Nephron (organoid): ENCODE data around the gene DDX25.

ENCODE experiments used
- H3K27ac Mint-ChIP-seq, 3 experiments: 2 replicates each; pipeline ENCODE4 v1.8.0; 2020; ENCODE audit warnings: mixed read lengths in 3 of 3, mild to moderate bottlenecking in 2 of 3, moderate library complexity in 1 of 3
- H3K27me3 Mint-ChIP-seq: 2 replicates; pipeline ENCODE4 v1.8.0; 2021; ENCODE audit warnings: low read depth, mild to moderate bottlenecking, moderate library complexity, mixed read lengths
- H3K36me3 Mint-ChIP-seq: 2 replicates; pipeline ENCODE4 v1.8.0; 2020; ENCODE audit warnings: low read depth, mixed read lengths
- H3K4me1 Mint-ChIP-seq: 2 replicates; pipeline ENCODE4 v1.8.0; 2020; ENCODE audit warnings: mixed read lengths
- H3K4me3 Mint-ChIP-seq, 3 experiments: 2 replicates each; pipeline ENCODE4 v1.8.0; 2020; ENCODE audit warnings: mild to moderate bottlenecking in 3 of 3, mixed read lengths in 3 of 3, moderate library complexity in 2 of 3
- H3K9me3 Mint-ChIP-seq: 2 replicates; pipeline ENCODE4 v1.8.0; 2020; ENCODE audit warnings: mixed read lengths
- TF ChIP-seq, protein P1 (sequence below), 3 experiments: fragments of 200-600 bp; sonication (generic); IDR thresholded peaks; one replicate each; pipeline ENCODE4 v1.5.0; 2021; ENCODE audit warnings: antibody characterized with exemption in 3 of 3; ENCODE audit not compliant: unreplicated experiment in 3 of 3

Gene DDX25

DNA sequence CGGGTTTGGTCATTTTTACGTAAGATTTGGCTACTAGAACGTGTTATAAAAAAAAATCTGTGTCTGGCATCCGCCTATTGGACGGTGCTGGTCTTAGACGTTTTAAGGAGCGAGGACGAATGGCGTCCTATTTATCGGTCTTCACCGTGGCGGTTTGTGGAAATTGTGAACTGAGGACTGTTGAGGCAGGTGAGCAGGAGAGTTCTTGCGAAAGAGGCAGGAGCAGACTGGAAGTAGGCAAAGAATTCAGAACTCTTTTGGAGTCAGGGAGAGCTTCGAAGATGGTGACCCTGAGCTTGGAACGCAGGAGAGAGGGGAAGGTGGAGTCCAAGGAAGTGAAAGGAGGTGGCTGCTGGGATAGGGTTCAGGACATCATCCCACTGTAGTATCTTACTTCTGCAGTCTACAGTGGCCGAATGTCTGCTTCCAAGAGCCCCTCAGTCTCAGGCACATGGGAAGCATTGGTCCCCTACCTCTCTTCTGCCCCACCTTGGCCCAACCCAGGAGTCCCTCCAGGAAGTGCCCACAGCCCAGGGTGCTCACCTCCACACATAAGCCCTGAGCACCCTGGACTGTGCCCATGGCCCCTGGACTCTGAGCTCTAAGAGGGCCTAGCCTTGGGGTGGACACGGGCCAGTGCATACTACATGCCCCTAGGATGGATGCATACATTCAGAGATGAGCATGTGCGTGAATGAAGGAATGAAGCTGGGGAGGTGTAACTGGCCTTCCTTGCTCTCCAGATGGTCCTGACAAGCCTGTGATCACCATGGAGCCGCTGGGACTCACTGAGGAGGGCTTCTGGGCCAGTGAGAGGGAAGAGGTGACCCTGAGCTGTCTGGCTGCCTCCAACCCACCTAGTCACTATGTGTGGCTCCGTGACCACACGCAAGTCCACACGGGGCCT, 45.2 kb downstream of the DDX25 start:
- no peaks in the 10 kb centered on the region for H3K36me3 Mint-ChIP-seq
- peaks cover under 1% of the 10 kb centered on the region for H3K27me3 Mint-ChIP-seq
- H3K4me3 Mint-ChIP-seq = no peak overlapping the region
- peak overlapping the region in 2 of 3 experiments; percentile 39 to 60 for H3K27ac Mint-ChIP-seq
- H3K4me1 Mint-ChIP-seq = peaks cover 39% of the 10 kb centered on the region
- no peaks in the 10 kb centered on the region for H3K9me3 Mint-ChIP-seq
- TF ChIP-seq, protein P1, sequence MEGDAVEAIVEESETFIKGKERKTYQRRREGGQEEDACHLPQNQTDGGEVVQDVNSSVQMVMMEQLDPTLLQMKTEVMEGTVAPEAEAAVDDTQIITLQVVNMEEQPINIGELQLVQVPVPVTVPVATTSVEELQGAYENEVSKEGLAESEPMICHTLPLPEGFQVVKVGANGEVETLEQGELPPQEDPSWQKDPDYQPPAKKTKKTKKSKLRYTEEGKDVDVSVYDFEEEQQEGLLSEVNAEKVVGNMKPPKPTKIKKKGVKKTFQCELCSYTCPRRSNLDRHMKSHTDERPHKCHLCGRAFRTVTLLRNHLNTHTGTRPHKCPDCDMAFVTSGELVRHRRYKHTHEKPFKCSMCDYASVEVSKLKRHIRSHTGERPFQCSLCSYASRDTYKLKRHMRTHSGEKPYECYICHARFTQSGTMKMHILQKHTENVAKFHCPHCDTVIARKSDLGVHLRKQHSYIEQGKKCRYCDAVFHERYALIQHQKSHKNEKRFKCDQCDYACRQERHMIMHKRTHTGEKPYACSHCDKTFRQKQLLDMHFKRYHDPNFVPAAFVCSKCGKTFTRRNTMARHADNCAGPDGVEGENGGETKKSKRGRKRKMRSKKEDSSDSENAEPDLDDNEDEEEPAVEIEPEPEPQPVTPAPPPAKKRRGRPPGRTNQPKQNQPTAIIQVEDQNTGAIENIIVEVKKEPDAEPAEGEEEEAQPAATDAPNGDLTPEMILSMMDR (IDR thresholded peaks at IDR 0.05; ENCODE audit: unreplicated experiment in 3 of 3) = no peak

DNA sequence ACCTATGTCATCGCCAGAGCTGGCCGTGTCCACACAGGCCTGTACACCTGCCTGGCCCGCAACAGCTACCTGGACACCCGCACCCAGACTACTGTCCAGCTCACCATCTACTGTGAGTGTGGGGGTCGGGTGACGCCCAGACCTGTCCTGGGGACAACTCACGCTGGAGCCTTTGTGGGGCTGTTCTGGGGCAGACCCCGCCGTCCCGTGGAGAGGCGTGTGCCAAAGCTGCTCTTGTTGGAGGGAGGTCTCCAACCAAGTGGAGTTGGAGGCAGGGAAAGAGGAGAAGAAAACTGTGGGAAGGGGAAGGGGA, 45.8 kb downstream of the DDX25 start:
- no peaks in the 10 kb centered on the region for H3K36me3 Mint-ChIP-seq
- TF ChIP-seq, protein P1 (IDR thresholded peaks at IDR 0.05; ENCODE audit: unreplicated experiment in 3 of 3) = no peak
- H3K4me1 Mint-ChIP-seq = peaks cover 36% of the 10 kb centered on the region

DNA sequence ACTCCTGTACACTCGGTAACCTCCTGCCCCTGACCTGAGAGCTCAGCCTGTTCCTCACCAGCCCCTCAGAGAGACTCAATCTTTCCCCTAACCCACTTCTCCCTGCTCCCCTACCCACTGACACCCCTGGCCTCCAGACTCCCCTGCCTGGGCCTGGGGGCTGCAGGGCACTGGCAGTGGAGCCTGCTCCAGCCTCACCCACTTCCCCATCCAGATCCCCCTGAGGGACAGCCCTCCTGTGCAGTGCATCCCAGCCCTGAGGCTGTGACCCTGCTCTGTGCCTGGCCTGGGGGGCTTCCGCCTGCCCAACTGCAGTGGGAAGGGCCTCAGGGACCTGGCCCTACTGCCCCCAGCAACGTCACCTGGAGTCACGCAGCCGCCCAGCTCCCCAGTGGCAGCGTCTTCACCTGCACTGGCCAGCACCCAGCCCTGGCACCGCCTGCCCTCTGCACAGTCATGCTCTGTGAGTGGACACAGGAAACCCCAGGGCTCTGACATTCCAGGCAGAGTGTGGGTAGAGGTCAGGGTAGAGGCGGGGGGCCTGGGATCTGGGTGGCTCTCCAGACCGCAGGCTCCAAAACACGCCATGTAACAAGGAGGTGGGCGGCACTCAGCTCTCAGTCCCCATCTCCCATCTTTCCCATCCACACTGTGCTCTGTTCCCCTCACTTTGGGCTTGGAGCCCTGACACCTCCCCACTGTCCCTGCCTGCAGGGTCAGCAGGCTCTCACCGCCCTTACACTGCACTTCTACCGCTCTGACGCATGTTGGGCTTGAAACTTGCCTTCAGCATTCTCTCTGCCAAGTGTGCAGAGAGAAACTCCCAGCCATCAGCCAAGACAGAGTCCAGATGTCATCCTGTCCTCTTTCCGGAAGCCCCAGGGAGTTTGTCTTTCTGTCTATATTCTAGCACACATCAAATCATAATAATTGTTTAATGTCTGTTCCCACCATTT, 46.7 kb downstream of the DDX25 start:
- Mint-ChIP-seq H3K4me3 (peak overlapping the region in 1 of 3 experiments; percentile 23), H3K36me3 (peaks cover 7% of the 10 kb centered on the region), H3K4me1 (peaks cover 36% of the 10 kb centered on the region), H3K9me3 (no peaks in the 10 kb centered on the region), H3K27ac (peak overlapping the region; percentile 29 to 94 (median 80)), H3K27me3 (no peaks in the 10 kb centered on the region)
- TF ChIP-seq, protein P1 (IDR thresholded peaks at IDR 0.05; ENCODE audit: unreplicated experiment in 3 of 3) = no peak

More for the DNA sequence above, 45.8 kb downstream of the DDX25 start:
- Mint-ChIP-seq H3K27ac (no peak overlapping the region), H3K4me3 (no peak overlapping the region), H3K9me3 (no peaks in the 10 kb centered on the region), H3K27me3 (no peaks in the 10 kb centered on the region)

DNA sequence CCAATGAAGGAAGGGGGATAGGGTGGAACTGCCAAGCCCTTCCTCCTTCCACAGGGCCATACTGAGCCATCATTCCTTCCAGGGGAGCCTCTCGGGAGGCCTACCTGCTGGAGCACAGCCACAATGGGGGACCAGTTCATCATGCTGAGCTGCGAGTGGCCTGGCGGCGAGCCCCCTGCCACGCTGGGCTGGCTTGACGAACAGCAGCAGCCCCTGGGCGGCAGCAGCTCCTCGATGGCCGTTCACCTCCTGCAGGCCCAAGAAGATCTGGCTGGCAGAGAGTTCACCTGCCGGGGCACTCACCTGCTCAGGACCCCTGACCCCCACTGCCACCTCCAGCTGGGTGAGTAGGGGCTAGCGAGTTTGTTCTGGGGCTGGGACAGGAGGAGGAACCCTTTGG, 47.4 kb downstream of the DDX25 start:
- no peaks in the 10 kb centered on the region for H3K9me3 Mint-ChIP-seq
- H3K27ac Mint-ChIP-seq = peak overlapping the region; percentile 29 to 94 (median 80)
- peaks cover 43% of the 10 kb centered on the region for H3K4me1 Mint-ChIP-seq
- peak overlapping the region in 1 of 3 experiments; percentile 12 for H3K4me3 Mint-ChIP-seq
- no peaks in the 10 kb centered on the region for H3K27me3 Mint-ChIP-seq
- H3K36me3 Mint-ChIP-seq = peaks cover 14% of the 10 kb centered on the region
- TF ChIP-seq, protein P1 (IDR thresholded peaks at IDR 0.05; ENCODE audit: unreplicated experiment in 3 of 3) = no peak

DNA sequence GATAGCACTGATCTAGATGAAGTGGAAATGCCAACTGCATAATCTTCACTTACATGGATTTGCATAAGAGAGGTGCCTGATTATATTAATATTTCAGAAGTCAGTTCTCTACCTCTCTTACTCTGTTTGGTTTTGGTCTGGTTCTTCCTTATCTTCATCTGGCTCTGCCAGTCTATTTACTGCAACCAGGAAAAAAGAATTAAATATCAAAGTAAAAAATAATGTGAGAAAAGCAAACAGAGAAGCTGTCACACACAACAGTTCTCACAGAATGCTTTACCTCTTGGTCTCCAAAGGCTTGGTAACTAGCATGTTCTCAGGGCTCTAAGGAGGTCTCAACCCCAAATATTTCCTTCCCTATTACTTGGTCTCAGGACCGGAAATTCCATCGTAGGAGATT, 48.3 kb downstream of the DDX25 start:
- H3K4me3 Mint-ChIP-seq = no peak overlapping the region
- peaks cover 46% of the 10 kb centered on the region for H3K4me1 Mint-ChIP-seq
- peaks cover 18% of the 10 kb centered on the region for H3K36me3 Mint-ChIP-seq
- TF ChIP-seq, protein P1 (IDR thresholded peaks at IDR 0.05; ENCODE audit: unreplicated experiment in 3 of 3) = no peak
- H3K9me3 Mint-ChIP-seq = no peaks in the 10 kb centered on the region
- no peaks in the 10 kb centered on the region for H3K27me3 Mint-ChIP-seq
- H3K27ac Mint-ChIP-seq = peak overlapping the region; percentile 21 to 80 (median 78)
